GM23338 (cell line): ENCODE measurements around the gene LCN12. TPM values are rescaled to one million over a fixed set of nuclear protein-coding genes. Genes with fewer than 3 reads are reported as not detected.

ENCODE experiments used
- ATAC-seq: fragments of 200-7000 bp; cut with Tn5 transposase; 3 replicates; pipeline ENCODE4 v1.9.1; 2020
- DNase-seq: peaks from one replicate; pipeline ENCODE4 v3.0.0-alpha.2; 2015; ENCODE audit warnings: low spot score
- H2AFZ ChIP-seq: fragments of 200-600 bp; sonication (generic); 2 replicates; pipeline ENCODE4 v1.8.0; 2016; ENCODE audit warnings: antibody characterized with exemption, mild to moderate bottlenecking, moderate library complexity
- H3F3A ChIP-seq: fragments of 200-600 bp; sonication (generic); replicated peaks from 2 replicates; pipeline ENCODE4 v1.8.0; 2017; ENCODE audit warnings: antibody characterized with exemption, mixed run types, low read depth
- H3K27ac ChIP-seq: fragments of 200-600 bp; sonication (generic); 2 replicates; pipeline ENCODE4 v1.6.1; 2016; ENCODE audit warnings: low read depth
- H3K27me3 ChIP-seq: fragments of 200-600 bp; sonication (generic); 2 replicates; pipeline ENCODE4 v1.8.0; 2016; ENCODE audit warnings: mild to moderate bottlenecking, mixed run types, moderate library complexity; ENCODE audit not compliant: insufficient read depth
- H3K36me3 ChIP-seq: fragments of 200-600 bp; sonication (generic); 2 replicates; pipeline ENCODE4 v1.8.0; 2016; ENCODE audit warnings: mild to moderate bottlenecking; ENCODE audit not compliant: insufficient read depth
- H3K4me1 ChIP-seq: fragments of 200-600 bp; sonication (generic); 2 replicates; pipeline ENCODE4 v1.8.0; 2016; ENCODE audit warnings: mild to moderate bottlenecking, moderate library complexity; ENCODE audit not compliant: insufficient read depth
- H3K4me2 ChIP-seq: fragments of 200-600 bp; sonication (generic); 2 replicates; pipeline ENCODE4 v1.7.1; 2017; ENCODE audit warnings: mixed run types
- H3K4me3 ChIP-seq: fragments of 200-600 bp; sonication (generic); 2 replicates; pipeline ENCODE4 v1.6.1; 2016; ENCODE audit warnings: mixed run types
- H3K79me2 ChIP-seq: fragments of 200-600 bp; sonication (generic); replicated peaks from 2 replicates; pipeline ENCODE4 v1.8.0; 2017; ENCODE audit warnings: mild to moderate bottlenecking; ENCODE audit not compliant: insufficient read depth
- H3K9me2 ChIP-seq: fragments of 200-600 bp; sonication (generic); 2 replicates; pipeline ENCODE4 v1.8.0; 2017; ENCODE audit not compliant: insufficient read depth
- H4K20me1 ChIP-seq: fragments of 200-600 bp; sonication (generic); replicated peaks from 2 replicates; pipeline ENCODE4 v1.8.0; 2017; ENCODE audit warnings: mild to moderate bottlenecking; ENCODE audit not compliant: insufficient read depth
- H3K27ac Mint-ChIP-seq: 2 replicates; pipeline ENCODE4 v1.8.0; 2020; ENCODE audit warnings: inconsistent platforms, mild to moderate bottlenecking, moderate library complexity, mixed read lengths
- H3K27me3 Mint-ChIP-seq: 3 replicates; pipeline ENCODE4 v1.8.0; 2022; ENCODE audit warnings: low read depth, mild to moderate bottlenecking, moderate library complexity, mixed read lengths, inconsistent platforms; ENCODE audit not compliant: insufficient read depth, poor library complexity
- H3K36me3 Mint-ChIP-seq: 3 replicates; pipeline ENCODE4 v1.8.0; 2021; ENCODE audit warnings: low read depth, mild to moderate bottlenecking, inconsistent platforms, moderate library complexity, mixed read lengths
- H3K4me1 Mint-ChIP-seq: 3 replicates; pipeline ENCODE4 v1.8.0; 2020; ENCODE audit warnings: mild to moderate bottlenecking, inconsistent platforms, mixed read lengths
- H3K4me3 Mint-ChIP-seq: 3 replicates; pipeline ENCODE4 v1.8.0; 2021; ENCODE audit warnings: moderate library complexity, mild to moderate bottlenecking, inconsistent platforms, mixed read lengths
- H3K9me3 Mint-ChIP-seq: 3 replicates; pipeline ENCODE4 v1.8.0; 2020; ENCODE audit warnings: moderate library complexity, mild to moderate bottlenecking, inconsistent platforms, mixed read lengths
- CREB1 ChIP-seq: fragments of 250-450 bp; sonication (Bioruptor Pico); IDR thresholded peaks from 2 replicates; pipeline ENCODE4 v1.5.0; 2020; ENCODE audit warnings: low read depth, mild to moderate bottlenecking, moderate library complexity
- CTCF ChIP-seq, 2 experiments: fragments of 200-600 bp in 1 of 2; sonication (generic) in 1 of 2; conservative IDR thresholded peaks; 2 replicates each; pipeline versions ENCODE4 v1.5.1 to v1.6.1; 2016 to 2017; ENCODE audit warnings: antibody characterized with exemption in 2 of 2, low read depth in 2 of 2, mild to moderate bottlenecking in 2 of 2, moderate library complexity in 1 of 2
- ETS1 ChIP-seq: IDR thresholded peaks from 2 replicates; pipeline ENCODE4 v1.6.1; 2016; ENCODE audit warnings: antibody characterized with exemption
- EZH2 ChIP-seq: fragments of 200-600 bp; sonication (generic); IDR thresholded peaks from one replicate; pipeline ENCODE4 v1.8.0; 2017; ENCODE audit warnings: antibody characterized with exemption, mild to moderate bottlenecking, low read depth; ENCODE audit not compliant: unreplicated experiment
- EZH2phosphoT487 ChIP-seq: fragments of 200-600 bp; sonication (generic); IDR thresholded peaks from one replicate; pipeline ENCODE4 v1.8.1; 2018; ENCODE audit warnings: antibody characterized with exemption; ENCODE audit not compliant: unreplicated experiment
- JUNB ChIP-seq: IDR thresholded peaks from one replicate; pipeline ENCODE4 v1.6.1; 2016; ENCODE audit warnings: antibody characterized with exemption; ENCODE audit not compliant: unreplicated experiment
- NANOG ChIP-seq: IDR thresholded peaks from 2 replicates; pipeline ENCODE4 v1.6.1; 2016; ENCODE audit warnings: antibody characterized with exemption, borderline replicate concordance
- POLR2AphosphoS5 ChIP-seq: IDR thresholded peaks from 2 replicates; pipeline ENCODE4 v1.6.1; 2016; ENCODE audit warnings: antibody characterized with exemption, low read depth
- REST ChIP-seq: IDR thresholded peaks from one replicate; pipeline ENCODE4 v1.6.1; 2018; ENCODE audit warnings: antibody characterized with exemption; ENCODE audit not compliant: unreplicated experiment
- STAT1 ChIP-seq: IDR thresholded peaks from one replicate; pipeline ENCODE4 v1.6.1; 2016; ENCODE audit warnings: antibody characterized with exemption; ENCODE audit not compliant: unreplicated experiment
- ZNF114 ChIP-seq: fragments of 250-450 bp; sonication (Bioruptor Pico); IDR thresholded peaks from 2 replicates; pipeline ENCODE4 v1.5.0; 2020; ENCODE audit warnings: mild to moderate bottlenecking, moderate library complexity
- ZNF331 ChIP-seq: fragments of 250-450 bp; sonication (Bioruptor Pico); IDR thresholded peaks from 2 replicates; pipeline ENCODE4 v1.5.0; 2020; ENCODE audit warnings: low read depth, mild to moderate bottlenecking, moderate library complexity
- ZNF462 ChIP-seq: fragments of 250-450 bp; sonication (Bioruptor Pico); IDR thresholded peaks from 2 replicates; pipeline ENCODE4 v1.5.0; 2020; ENCODE audit warnings: mild to moderate bottlenecking, moderate library complexity
- polyA plus RNA-seq: library from polyadenylated mRNA; unstranded; fragments of >200 nt; fragmentation: Nextera tagmentation; extraction: Ambion mirVana; gene quantifications from 2 replicates; pipeline ENCODE4 v1.2.1, GENCODE V29; 2016
- total RNA-seq: library from RNA; depleted of rRNA; stranded (reverse); fragments of >200 nt; shearing (Covaris generic); gene quantifications from 2 replicates; pipeline ENCODE4 v1.2.3, GENCODE V29; 2014

The LCN12 gene
- total and polyA plus RNA-seq, 2 experiments from 2014 or later = 0.39 to 0.69 TPM

GRCh38 chr9:136936645-136937170 lies 15.4 kb upstream of the LCN12 start:
- no peaks in the 10 kb centered on the region for H3K4me1 ChIP-seq
- H4K20me1 ChIP-seq = peaks cover 12% of the 10 kb centered on the region
- H3K27ac ChIP-seq = no peak overlapping the region
- Mint-ChIP-seq H3K36me3 (peaks cover 54% of the 10 kb centered on the region), H3K27ac (peak overlapping the region; percentile 80; the same call in 1 of the 2 replicates), H3K9me3 (no peaks in the 10 kb centered on the region; the same call in 2 of the 3 replicates), H3K4me1 (peaks cover 11% of the 10 kb centered on the region), H3K27me3 (peaks cover 8% of the 10 kb centered on the region), H3K4me3 (no peak overlapping the region)
- H3K27me3 ChIP-seq = no peaks in the 10 kb centered on the region
- H2AFZ ChIP-seq = no peak overlapping the region
- no peak overlapping the region for H3K4me2 ChIP-seq
- no peaks in the 10 kb centered on the region; the same call in 1 of the 2 replicates for H3K9me2 ChIP-seq
- no peak overlapping the region for H3K4me3 ChIP-seq
- no peaks in the 10 kb centered on the region for H3K36me3 ChIP-seq
- TF ChIP-seq NANOG (no peak), EZH2phosphoT487 (no peak), STAT1 (no peak), CREB1 (no peak), POLR2AphosphoS5 (no peak), ETS1 (no peak), EZH2 (no peak), JUNB (no peak), CTCF (conservative IDR thresholded peaks at IDR 0.05; ENCODE audit: low read depth in 2 of 2) (no peak), ZNF331 (CRISPR knock-in tag) (no peak), REST (no peak), ZNF462 (no peak), ZNF114 (no peak)
- 0 out of 2 replicates have a peak, but pooled peaks cover 8% of the 10 kb centered on the region for H3K79me2 ChIP-seq
- DNase-seq (no peak), ATAC-seq (no peak)
- peaks cover 11% of the 10 kb centered on the region; the same call in 1 of the 2 replicates for H3F3A ChIP-seq
